ENCODE measurements around the gene HIC1.

The HIC1 gene

DNA sequence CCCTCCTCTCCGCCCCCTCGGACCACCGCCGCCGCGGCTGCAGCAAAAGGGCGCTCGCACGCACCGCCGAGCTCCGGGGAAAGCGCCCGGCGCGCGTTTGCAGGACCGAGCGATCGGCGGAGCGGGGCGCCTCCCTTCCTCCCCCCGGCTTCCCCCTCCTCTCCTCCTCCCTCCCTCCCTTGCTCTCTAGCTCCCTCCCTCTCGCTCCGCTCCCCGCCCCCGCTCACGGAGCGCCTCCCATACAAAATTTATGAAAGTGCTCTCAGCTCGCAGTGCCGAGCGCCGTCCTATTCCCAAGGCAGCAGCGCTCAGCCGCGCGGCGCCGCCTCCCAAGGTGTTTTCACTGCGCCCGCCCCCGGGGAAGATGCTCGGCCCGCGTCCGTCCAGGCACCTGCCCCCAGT is 29.7 kb upstream of the HIC1 start, which contains the start of gene RTN4RL1:
Gene RTN4RL1, minus strand, starts transcription at position 115 of the 402 bp plus-strand sequence. CDS start 469 bp downstream, outside the sequence.
- peak; percentile 76 for DNase-seq

DNA sequence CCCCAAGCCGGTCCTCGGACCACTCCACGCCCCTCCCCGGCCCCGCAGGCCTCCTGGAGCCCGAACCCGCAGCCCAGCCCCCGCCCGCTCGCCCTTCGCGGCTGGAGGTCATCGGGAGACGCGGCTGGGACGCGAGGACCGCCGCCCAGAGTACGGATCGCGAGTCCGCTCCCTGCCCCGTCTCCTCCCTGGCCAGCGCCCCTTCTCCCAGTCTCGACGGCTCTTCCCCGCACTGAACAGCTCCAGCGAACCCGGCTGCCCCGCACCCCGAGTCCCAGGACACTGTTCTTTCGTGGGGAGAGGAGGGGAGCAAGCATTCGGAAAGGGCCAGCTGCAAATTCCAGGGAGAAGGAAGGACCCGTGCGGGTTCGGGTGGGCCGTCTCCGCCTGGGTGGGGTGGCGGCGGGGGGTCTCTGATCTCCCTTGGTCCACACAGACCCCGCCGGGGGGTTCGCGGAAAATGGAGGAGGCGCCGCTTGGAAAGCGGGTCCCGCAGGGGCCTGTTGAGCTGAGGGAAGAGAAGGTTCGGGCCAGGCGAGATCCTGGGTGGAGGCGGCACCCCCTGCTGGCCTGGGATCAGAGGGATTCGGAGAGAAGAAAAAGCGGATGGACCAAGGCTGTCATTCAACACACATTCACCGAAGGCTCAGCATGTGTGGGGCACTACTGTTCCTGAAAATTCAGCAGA is 29.1 kb upstream of the HIC1 start:
- peak; percentile 42 for DNase-seq

DNA sequence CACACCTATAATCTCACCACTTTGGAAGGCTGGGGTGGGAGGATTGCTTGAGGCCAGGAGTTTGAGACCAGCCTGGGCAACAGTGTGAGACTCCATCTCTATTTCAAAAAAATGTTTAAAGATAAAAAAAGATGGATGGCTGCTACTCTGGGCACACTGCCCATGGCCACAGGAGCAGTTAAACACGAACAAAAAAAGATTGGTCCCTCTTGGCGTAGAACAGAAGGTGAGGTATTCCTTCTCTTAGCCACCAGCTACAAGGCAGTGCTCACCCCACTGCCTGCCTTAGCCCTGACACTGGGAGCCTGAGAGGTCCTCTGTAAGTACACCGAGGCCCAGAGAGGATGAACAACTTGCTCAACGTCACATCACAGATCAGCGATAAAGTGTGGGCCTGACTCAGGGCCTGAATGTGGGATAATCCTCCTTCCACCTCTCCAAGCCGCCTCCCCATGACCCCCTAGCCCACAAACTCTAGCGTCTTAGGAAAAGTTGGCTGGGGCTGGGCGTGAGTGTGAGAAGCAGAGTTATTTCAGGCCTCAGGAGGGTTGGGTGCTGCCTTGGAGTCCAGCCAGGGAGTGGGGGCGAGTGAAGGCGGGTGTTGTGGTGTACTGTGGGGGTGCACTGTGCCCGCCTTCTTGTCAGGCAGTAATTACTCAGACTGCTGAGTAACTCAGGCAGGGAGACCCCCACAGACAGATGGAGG is 27.2 kb upstream of the HIC1 start:
- DNase-seq: no peak

DNA sequence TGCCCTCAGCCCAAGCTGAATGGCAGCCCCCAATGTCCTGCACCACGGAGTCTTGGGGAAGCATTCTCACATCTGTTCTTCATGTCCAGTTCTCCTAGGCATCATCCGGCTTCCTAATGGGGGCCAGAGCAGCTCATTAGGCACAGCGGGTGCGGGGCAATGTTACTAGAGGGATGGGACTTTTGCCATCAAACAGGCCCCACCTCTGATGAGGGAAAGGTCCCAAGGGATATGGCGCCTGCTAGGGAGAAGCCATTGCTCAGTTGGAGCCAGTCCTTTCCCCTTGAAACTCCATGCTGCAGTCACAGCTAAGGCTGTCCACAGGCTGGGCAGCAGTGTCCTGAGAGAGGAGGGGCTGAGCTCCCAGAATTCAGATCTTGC is 26.7 kb upstream of the HIC1 start:
- no peak for DNase-seq

DNA sequence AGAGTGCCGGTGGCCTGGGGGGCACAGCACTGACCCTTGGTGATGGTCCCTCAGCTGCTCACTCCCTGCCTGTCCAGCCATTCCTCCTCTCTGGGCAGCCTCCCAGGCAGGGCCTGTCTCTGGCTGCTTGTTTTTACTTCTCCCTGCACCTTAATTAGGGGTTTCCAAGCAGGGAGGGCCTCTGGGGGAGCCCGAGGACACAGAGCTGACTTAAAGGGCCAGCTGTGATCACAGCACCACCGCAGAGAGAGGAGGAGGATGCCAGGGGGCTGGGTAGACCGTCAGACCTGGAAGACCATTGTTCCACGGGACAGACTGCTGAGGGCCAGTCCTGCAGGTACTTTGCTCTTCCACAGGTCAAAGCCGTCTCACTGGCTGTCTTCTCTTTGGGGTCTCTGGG is 26.2 kb upstream of the HIC1 start:
- DNase-seq: no peak

DNA sequence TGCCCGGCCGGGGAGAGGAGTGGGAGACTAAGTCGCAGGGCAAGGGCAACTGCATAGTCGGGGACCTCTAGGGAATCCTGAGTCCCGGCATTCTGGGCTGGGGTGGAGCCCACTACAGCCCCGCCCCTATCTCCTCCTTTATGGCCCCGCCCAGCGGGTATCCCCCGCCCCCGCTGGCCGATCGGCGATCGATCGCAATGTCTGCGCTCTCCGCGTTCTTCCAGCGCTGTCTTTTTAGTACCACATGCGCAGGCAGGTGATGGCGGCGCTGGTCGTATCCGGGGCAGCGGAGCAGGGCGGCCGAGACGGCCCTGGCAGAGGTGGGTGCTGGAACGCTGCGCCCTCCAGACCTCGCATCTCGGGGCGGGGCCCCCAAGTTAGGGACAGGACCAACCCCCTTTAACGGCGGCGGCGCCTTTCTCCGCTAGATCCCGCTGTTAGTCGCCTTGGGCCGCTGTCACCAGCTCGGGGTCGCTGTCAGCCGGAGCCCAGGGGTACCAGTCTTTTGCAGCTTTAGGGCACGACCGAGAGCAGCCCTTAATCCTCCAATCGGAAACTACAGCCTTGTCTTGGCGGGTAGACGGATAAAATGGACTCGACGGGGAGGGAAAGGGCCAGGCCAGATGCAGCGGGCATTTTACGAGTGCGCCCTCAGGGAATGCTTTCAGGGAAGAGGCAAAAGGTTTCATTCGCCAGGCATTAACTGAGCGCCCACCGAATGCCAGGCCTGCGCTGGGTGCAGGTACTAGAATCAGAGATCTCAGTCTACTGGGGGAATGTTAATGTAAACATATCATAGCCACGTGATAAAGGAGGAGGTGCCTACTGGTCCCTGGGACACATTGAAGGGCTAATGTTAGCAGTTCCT is 24.8 kb upstream of the HIC1 start, which contains the start of gene DPH1:
Gene DPH1, plus strand, starts transcription at position 243 of the 868 bp plus-strand sequence. Its CDS starts 17 bp downstream, at position 260.
- peak; percentile 85 for DNase-seq

DNA sequence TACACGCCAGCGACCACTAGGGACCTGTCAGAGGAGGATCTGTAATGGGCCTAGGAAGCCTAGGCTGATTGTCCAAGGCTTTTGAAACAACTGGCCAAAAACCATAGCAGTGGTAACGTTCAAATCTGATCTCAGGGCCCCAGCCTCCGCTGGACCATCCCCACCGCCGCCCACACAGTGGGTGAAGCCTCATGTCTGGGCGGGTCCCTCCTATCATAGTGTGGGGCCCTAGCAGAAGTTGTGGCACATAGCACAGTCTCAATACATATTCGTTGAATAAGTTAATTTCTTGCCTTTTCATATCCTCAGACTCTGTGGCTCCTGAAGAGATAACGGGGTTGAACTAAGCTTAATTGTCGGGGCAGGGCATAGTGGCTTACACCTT is 24.1 kb upstream of the HIC1 start:
- no peak for DNase-seq

DNA sequence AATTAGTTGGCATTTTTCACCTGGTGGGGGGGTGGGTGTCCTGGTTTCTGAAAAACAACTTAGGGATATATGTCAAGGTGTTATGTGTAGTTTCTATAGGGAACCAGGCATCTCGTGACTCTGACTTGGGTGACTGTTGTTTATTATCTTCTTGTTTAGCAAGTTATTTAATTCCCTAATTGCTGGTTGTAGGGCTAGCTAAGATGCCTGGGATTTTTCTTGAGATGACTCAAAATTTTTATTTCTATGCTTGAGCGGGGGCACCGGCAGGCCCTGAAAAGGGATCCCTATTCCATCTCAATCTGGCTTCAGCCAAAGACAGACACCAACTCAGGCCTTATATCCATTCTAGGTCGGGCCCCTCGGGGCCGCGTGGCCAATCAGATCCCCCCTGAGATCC is 21.8 kb upstream of the HIC1 start:
- no peak for DNase-seq

DNA sequence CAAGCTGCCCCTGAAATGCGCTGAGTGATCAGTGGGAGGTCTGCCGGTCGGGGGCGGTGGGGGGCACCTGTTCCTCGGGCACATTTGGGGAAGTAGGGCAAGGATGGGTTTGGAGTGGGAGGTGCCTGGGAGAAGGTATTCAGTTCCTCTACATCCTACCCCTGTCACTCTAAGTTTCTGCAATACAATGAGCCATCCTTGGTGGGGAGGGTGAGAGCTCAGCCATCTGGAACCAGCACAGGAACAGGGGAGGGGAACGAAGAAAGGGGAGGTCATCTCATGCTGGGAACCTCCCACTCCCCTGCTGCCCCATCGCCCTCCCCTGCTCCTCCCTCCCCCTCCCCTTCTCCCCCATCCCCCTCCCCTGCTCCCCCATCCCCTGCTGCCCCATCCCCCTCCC is 20.7 kb upstream of the HIC1 start:
- no peak for DNase-seq

DNA sequence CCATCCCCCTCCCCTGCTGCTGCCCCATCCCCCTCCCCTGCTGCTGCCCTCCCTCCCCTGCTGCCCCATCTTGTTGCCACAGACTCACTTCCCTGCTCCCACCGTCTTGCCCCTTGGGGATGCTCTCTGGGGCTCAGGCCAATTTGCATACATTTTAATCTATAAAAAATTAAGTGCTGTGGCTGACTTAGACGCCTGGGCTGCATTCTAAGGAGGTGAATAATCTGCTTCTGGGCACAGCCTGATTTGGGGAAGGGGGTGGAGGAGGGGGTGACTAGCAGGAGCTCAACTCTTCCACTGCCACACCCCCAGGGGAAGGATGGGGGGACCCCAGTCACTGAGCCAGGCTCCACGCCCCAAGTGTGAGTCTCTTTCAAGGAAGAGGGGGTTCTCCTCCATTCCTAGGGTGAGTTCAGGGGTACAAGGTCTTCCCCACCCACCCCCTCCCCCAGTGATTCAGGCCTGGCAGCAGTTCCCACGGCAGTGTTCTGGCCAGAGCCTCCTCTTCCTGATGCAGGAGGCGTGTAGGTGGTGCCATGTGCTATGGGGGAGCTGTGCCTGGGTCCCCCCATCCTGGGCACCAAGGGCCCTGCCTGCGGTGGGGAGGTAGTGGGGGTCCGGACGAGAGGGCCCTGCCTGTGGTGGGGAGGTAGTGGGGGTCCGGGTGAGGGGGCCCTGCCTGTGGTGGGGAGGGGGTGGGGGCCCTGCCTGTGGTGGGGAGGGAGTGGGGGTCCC is 19.9 kb upstream of the HIC1 start:
- DNase-seq: no peak

DNA sequence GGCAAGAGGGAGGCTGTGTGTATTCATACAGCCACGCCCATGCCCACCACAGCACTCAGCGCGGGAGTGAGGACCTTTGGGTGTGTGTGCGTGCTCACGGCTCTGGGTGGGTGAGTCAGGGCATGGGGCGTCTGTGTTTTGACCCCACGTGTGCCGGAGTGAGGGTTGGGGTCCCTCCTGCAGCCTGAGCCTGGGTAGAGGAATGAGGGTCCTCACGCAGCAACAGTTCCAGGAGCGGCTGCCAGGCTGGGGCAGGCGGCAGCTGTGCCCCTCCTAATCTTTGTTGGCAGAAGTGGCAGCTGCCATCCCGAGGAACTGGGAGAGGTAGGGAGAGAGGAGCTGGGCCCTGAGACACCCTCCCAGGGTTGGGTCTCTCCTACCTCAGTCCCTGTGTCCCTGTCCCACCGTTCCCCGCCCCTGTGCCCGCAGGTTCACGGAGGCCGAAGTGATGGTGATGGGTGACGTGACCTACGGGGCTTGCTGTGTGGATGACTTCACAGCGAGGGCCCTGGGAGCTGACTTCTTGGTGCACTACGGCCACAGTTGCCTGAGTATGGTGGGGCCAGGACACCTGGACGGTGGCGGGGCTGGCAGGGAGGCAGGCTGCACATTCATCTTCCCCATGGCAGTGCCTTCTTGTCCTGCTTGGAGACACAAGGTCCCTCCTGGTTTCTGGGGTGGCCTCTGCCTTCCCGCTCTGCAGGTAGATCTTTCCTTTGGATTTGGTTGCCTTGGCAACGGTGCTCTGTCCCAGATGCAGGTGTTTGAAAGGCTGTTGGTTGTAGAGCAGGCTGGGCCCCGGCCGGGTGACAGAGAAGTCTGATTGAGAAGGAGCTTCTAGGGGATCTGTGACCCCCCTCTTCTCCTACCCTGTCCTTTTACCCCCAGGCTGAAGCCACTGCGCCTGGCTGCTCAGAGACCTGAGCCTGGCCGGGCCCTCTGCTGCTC is 19.1 kb upstream of the HIC1 start:
- no peak for DNase-seq

DNA sequence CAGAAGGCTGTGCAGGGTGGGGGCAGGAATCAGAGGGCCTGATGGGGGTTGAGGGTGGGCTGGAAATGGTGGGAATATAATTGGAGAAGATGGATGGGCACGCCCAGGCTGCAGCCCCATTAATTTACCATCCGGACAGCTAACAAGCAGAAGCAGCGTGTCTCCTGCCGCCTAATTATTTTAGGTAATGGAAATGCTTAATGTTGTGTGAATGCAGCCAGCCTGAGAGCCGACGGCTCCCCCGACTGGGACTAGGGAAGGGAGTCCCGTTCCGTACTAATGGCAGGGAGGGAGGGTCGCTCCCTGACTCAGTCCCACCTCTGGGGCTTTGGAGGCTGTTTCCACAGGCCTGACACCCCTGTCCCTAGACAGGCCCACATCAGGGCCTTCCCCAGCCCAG is 17.7 kb upstream of the HIC1 start:
- DNase-seq: no peak

DNA sequence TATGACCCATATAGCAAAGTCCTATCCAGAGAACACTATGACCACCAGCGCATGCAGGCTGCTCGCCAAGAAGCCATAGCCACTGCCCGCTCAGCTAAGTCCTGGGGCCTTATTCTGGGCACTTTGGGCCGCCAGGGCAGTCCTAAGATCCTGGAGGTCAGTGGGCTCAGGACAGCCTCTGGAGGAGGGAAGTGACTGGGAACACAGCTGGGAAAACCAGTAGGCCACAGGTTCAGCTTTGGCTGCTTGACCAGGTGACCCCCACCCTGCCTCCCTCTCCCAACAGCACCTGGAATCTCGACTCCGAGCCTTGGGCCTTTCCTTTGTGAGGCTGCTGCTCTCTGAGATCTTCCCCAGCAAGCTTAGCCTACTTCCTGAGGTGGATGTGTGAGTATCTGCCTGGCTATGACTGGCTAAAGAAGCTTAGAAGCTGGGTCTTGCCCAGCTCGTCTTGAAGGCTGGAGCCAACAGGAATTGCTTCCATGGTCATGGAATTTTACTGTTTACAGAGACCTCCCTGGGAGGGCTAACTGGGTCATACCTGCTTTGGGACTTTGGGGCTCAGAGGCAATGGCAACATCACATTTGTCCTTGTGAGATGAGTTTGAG is 14.6 kb upstream of the HIC1 start:
- no peak for DNase-seq

DNA sequence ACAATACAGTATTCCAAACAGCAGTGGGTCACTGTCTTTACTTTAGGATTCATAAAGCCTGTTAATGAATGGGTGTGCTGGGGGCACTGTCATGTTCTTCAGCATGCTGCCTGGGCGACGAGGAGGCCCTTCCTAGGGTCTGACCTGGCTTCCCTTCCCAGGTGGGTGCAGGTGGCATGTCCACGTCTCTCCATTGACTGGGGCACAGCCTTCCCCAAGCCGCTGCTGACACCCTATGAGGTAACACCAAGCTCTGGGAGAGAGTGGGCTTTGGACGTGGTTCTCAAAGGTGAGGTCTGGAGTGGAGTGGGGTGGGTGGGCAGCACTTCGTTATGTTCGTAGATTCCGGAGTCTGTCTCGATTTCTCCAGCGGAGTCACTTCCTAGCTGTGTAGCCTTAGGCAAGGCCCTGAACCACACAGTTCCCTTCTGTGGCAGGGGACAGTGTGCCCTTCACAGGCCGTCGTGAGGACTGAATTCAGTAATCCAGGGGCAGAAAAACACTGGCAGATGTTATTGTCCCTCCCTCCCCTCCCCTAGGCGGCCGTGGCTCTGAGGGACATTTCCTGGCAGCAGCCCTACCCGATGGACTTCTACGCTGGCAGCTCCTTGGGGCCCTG is 13.9 kb upstream of the HIC1 start:
- no peak for DNase-seq

DNA sequence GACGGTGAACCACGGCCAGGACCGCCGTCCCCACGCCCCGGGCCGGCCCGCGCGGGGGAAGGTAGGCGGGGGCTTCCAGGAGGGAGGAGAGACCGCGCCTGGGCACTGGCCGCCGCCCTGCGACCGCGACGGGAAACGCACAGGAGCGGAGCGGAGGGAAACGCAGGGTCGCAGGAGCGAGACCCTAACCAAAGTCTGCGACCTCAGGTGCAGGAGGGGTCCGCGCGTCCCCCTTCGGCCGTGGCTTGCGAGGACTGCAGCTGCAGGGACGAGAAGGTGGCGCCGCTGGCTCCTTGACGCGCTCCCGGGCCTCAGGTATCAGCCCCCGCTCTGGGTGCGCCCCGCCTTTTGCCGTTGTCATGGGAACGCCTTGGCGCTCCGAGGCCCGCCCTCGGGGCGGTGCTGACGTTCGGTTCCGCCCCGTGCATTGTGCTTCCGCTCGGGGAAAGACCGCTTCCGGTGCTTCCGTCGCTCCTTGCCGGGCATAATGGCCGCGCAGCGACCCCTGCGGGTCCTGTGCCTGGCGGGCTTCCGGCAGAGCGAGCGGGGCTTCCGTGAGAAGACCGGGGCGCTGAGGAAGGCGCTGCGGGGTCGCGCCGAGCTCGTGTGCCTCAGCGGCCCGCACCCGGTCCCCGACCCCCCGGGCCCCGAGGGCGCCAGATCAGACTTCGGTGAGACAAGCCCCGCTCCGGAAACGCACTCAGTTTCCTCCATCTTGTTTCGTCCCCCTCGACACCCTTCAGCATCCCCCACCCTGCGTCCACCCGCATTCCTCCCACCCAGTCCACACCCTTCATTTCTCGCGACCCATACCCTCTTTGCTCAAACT is 13.1 kb upstream of the HIC1 start, which contains the start of gene OVCA2:
Gene OVCA2, plus strand, starts transcription at position 462 of the 829 bp plus-strand sequence. Its CDS starts 26 bp downstream, at position 488.
- peak; percentile 98 for DNase-seq

DNA sequence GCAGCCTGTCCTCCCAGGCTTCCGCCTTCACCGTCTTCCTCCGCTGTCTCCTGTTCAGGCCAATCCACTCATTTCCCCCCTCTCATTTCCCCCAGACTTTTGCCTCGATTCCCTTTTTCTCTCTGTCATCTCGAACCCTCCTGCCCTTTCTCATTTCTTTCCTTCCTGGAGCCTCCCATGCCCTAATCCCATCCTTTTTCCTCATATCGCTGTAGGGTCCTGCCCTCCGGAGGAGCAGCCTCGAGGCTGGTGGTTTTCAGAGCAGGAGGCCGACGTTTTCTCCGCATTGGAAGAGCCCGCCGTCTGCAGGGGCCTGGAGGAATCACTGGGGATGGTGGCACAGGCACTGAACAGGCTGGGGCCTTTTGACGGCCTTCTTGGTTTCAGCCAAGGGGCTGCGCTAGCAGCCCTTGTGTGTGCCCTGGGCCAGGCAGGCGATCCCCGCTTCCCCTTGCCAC is 12.5 kb upstream of the HIC1 start:
- no peak for DNase-seq

DNA sequence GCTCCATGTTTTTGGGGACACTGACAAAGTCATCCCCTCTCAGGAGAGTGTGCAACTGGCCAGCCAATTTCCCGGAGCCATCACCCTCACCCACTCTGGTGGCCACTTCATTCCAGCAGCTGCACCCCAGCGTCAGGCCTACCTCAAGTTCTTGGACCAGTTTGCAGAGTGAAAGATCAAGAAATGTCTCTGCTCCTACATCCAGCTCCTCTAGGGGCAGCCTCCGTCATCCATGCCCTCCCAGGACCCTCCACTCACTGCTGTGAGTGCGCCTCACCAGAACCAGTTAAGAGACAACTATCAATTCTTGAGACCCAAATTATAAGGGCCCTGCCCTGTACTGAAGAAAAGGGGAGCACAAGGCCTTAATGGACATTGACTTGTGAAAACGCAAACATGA is 12.0 kb upstream of the HIC1 start:
- no peak for DNase-seq

DNA sequence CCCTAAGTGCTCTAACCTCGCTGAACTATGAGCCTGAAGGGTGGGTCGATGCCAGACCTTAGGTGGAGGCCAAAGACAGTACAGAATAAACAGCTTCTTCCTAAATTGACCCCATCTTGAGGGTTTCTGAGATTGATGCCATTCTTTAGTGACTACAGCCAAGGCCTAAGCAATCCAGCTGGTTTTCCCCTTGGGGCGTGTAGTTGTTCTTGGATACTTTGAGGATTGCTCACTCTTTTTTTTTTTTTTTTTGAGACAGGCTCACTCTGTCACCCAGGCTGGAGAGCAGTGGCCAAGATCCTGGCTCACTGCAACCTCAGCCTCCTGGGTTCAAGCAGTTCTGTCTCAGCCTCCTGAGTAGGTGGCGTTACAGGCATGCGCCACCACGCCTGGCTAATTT is 11.1 kb upstream of the HIC1 start:
- no peak for DNase-seq

DNA sequence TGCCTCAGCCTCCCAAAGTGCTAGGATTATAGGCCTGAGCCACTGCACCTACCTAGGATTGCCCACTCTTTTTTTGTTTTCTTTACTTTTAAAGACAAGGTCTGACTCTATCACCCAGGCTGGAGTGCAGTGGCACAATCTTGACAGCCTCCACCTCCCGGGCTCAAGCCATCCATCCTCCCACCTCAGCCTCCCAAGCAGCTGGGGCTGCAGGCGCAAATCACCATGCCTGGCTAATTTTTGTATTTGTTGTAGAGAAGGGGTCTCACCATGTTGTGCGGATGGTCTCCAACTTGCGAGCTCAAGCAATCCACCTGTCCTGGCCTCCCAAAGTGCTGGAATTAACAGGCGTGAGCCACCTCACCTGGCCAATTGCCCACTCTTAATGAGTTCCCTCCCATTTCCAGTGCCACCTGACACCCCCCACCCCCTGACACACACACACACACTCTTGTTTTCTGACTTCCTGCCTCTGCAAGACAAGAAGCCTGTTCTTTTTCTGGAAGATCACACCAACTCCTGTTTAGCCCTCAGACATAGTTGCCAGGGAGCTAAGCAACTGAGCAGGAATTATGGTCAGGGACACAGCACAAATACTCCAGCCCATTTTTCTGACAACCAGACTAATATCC is 10.5 kb upstream of the HIC1 start:
- DNase-seq: no peak
